ENCODE data around the gene COQ7. TPM values are rescaled to one million over a fixed set of nuclear protein-coding genes. Genes with fewer than 3 reads are reported as not detected.

The COQ7 gene
- polyA plus RNA-seq (2011; rRNA removed) (14.1 and 14.2 TPM in 2 replicates), polyA minus RNA-seq (2011; rRNA and poly(A)+ RNA removed) (16.6 and 20.1 TPM in 2 replicates)

DNA sequence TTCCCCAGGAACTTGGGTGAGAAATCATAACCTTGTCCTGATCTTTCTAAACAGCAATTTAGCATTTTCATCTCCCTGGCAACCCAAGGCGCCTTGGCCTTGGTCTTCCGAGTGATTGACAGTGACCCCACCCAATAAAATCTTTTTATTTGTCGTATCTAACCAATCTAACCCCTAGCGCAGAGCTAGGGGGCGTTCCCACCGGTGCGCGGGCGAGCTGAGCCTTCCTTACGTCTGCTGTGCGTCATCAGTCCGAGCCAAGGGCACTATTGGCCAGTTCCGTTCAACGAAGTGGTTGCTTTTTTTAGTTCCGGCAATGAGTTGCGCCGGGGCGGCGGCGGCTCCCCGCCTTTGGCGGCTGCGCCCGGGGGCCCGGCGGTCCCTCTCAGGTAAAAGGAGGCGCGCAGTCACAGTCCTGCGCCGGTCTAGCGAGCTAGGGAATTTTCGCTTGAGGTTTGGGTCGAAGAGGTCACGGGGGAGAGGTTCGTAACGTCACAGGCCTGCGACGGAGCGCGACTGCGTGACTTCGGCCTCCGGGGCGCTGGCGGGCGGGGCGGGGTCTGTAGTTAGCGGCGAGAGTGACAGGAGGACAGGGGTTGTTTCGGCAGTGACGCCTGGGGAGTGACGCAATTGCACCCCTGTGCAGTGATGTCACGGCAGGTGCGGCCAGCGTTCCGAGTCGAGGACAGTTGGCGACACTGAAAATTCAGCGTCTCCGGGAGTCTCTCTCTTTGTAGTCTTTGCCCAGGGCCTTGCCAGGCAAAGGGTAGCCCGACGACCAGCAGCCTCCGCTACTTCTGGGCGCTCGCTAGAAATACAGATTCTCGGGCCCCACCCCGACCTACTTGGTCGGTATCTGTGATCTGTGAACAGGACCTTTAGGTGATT lies at the start of gene COQ7:
Gene COQ7 (plus strand): TSS at position 266 of the 888 bp plus-strand sequence. CDS start 51 bp downstream, at position 317.
- H3K9me3 ChIP-seq (ENCODE audit: control insufficient read depth, insufficient read depth, low read length) = no peaks in the 10 kb centered on the region; the same call in 1 of the 2 replicates
- peak; percentile 100 for DNase-seq (ENCODE audit: low read depth, low spot score)
- H3K27ac ChIP-seq (ENCODE audit: low read depth, low read length) = peak within 1 kb of the TSS; percentile 95
- CTCF ChIA-PET = interaction anchor here (0.6 to 2.5 kb wide), 5 partner anchors 18 to 1803 kb away, joined by 3 to 11 read pairs (median 5); partner anchors contain the start of genes TMC7 and VPS35L
- TF ChIP-seq, protein P1, sequence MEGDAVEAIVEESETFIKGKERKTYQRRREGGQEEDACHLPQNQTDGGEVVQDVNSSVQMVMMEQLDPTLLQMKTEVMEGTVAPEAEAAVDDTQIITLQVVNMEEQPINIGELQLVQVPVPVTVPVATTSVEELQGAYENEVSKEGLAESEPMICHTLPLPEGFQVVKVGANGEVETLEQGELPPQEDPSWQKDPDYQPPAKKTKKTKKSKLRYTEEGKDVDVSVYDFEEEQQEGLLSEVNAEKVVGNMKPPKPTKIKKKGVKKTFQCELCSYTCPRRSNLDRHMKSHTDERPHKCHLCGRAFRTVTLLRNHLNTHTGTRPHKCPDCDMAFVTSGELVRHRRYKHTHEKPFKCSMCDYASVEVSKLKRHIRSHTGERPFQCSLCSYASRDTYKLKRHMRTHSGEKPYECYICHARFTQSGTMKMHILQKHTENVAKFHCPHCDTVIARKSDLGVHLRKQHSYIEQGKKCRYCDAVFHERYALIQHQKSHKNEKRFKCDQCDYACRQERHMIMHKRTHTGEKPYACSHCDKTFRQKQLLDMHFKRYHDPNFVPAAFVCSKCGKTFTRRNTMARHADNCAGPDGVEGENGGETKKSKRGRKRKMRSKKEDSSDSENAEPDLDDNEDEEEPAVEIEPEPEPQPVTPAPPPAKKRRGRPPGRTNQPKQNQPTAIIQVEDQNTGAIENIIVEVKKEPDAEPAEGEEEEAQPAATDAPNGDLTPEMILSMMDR (IDR thresholded peaks at IDR 0.05; ENCODE audit: low read depth, low read length) = no peak
- H3K4me3 ChIP-seq (ENCODE audit: low read depth, low read length) = peak within 1 kb of the TSS; percentile 91
- POLR2A ChIA-PET = interaction anchor here (0.6 to 1.2 kb wide), 8 partner anchors 9 to 522 kb away, joined by 3 to 7 read pairs (median 4); partner anchors contain the start of genes ARL6IP1, RPS15A and TMC7
- H3K27me3 ChIP-seq (ENCODE audit: control insufficient read depth, insufficient read depth, low read length) = no peaks in the 10 kb centered on the region

DNA sequence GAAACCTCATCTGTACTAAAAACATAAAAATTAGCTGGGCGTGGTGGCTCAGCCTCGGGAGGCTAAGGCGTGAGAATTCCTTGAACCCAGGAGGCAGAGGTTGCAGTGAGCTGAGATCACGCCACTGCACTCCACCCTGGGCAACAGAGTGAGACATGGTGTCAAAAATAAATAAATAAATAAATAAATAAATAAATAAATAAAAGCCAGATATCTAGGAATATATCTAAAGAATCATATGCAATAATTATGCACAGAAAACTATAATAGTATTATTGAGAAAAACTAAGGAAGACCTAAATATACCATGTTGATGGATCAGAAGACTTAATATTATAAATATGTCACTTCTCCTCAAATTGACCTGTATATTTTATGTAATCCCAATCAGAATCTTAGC lies 46.7 kb upstream of the COQ7 start:
- no peaks in the 10 kb centered on the region for H3K9me3 ChIP-seq (ENCODE audit: control insufficient read depth, insufficient read depth, low read length)
- TF ChIP-seq, protein P1 (IDR thresholded peaks at IDR 0.05; ENCODE audit: low read depth, low read length) = no peak
- DNase-seq (ENCODE audit: low read depth, low spot score) = no peak
- ChIA-PET POLR2A (no interaction called here), CTCF (no interaction called here)
- H3K27me3 ChIP-seq (ENCODE audit: control insufficient read depth, insufficient read depth, low read length) = no peaks in the 10 kb centered on the region
- H3K27ac ChIP-seq (ENCODE audit: low read depth, low read length) = no peak overlapping the region
- no peak overlapping the region for H3K4me3 ChIP-seq (ENCODE audit: low read depth, low read length)

DNA sequence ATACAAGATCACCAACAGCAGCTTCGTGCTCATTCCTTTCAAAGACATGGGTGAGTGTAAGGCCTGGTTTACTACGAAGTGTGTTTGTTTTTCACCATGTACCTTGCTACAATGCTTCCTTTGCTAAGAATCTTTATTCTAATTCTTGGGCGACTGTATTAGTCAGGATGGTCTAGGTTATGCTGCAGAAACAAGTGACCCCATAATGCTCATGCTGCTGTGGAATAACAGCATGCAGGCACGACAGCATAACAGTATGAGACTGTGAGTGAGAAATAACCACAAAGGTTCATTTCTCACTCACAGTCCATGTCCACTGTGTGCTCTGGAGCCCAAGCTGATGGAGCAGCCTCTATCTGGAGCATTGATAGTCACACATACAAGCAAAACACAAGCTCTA lies 45.7 kb upstream of the COQ7 start:
- CTCF ChIA-PET = no interaction called here

DNA sequence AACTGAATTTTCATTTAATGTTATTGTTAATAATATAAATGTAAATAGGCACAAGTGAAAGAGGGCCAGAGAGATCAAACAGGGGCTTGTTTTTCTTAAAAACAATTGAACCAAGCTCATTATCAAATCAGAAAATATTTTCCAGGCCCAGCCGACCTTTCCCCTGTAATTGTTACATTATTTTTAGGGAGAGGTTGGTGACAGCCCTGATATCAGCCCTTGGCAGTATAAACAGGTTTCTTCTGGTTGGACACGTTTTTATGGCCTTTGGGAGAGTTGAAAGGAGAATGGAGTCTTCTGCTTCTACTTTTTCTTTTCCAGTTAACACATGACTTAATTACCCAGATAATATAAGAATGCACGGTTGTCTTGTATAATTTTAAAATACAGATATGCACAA lies 40.0 kb upstream of the COQ7 start:
- no peak overlapping the region for H3K27ac ChIP-seq (ENCODE audit: low read depth, low read length)
- DNase-seq (ENCODE audit: low read depth, low spot score) = no peak
- H3K27me3 ChIP-seq (ENCODE audit: control insufficient read depth, insufficient read depth, low read length) = no peaks in the 10 kb centered on the region
- TF ChIP-seq, protein P1 (IDR thresholded peaks at IDR 0.05; ENCODE audit: low read depth, low read length) = no peak
- no peaks in the 10 kb centered on the region for H3K9me3 ChIP-seq (ENCODE audit: control insufficient read depth, insufficient read depth, low read length)
- ChIA-PET CTCF (no interaction called here), POLR2A (no interaction called here)
- H3K4me3 ChIP-seq (ENCODE audit: low read depth, low read length) = no peak overlapping the region

More for the DNA sequence above, 45.7 kb upstream of the COQ7 start:
- no peak overlapping the region for H3K4me3 ChIP-seq (ENCODE audit: low read depth, low read length)
- TF ChIP-seq, protein P1 (IDR thresholded peaks at IDR 0.05; ENCODE audit: low read depth, low read length) = no peak
- no peak for DNase-seq (ENCODE audit: low read depth, low spot score)
- H3K27me3 ChIP-seq (ENCODE audit: control insufficient read depth, insufficient read depth, low read length) = no peaks in the 10 kb centered on the region
- no peak overlapping the region for H3K27ac ChIP-seq (ENCODE audit: low read depth, low read length)
- POLR2A ChIA-PET = no interaction called here
- H3K9me3 ChIP-seq (ENCODE audit: control insufficient read depth, insufficient read depth, low read length) = no peaks in the 10 kb centered on the region

DNA sequence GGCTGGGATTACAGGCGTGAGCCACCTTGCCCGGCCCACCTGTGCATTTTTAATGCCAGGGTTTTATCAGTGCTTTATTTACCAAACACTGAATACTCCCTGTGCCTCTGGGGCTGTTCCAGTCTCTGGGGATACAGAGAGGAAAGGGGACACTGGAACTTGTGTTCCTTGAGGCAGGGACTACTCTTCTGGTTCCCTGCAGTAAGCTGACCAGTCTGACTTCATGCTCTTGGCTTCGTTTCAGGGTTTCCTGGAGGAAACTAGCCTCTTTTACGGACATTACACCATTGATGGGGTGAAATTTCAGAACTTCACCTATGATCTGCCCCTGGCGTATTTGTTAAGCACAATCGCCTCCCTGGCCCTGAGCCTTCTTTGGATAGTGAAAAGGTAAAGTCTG lies 37.4 kb upstream of the COQ7 start:
- no peak overlapping the region for H3K4me3 ChIP-seq (ENCODE audit: low read depth, low read length)
- CTCF ChIA-PET = interaction anchor here (0.6 kb wide), 1 partner anchor 117 kb away, joined by 3 read pairs; no protein-coding TSS in a partner anchor
- POLR2A ChIA-PET = no interaction called here
- TF ChIP-seq, protein P1 (IDR thresholded peaks at IDR 0.05; ENCODE audit: low read depth, low read length) = no peak
- no peak for DNase-seq (ENCODE audit: low read depth, low spot score)
- H3K27ac ChIP-seq (ENCODE audit: low read depth, low read length) = no peak overlapping the region
- H3K27me3 ChIP-seq (ENCODE audit: control insufficient read depth, insufficient read depth, low read length) = no peaks in the 10 kb centered on the region
- no peaks in the 10 kb centered on the region for H3K9me3 ChIP-seq (ENCODE audit: control insufficient read depth, insufficient read depth, low read length)
